Measurements from ENCODE around the gene RXRB. TPM values are rescaled to one million over a fixed set of nuclear protein-coding genes. Genes with fewer than 3 reads are reported as not detected.

RXRB gene
- total and polyA plus RNA-seq, 2 of the 13 experiments (the other 11 are each of a cell fraction or from before 2014, with no cell fraction given), result 26.7 to 55.7 TPM

- TF ChIP-seq ZNF687 (CRISPR knock-in tag; IDR thresholded peaks at IDR 0.05) (peak; percentile 55), ZNF562 (CRISPR knock-in tag; IDR thresholded peaks at IDR 0.05; ENCODE audit: borderline replicate concordance) (no peak), NR2F1 (CRISPR knock-in tag; IDR thresholded peaks at IDR 0.05) (peak in 1 of 2 experiments; percentile 56; a peak in 1 of 4 replicates), ZNF407 (CRISPR knock-in tag; IDR thresholded peaks at IDR 0.05; ENCODE audit: not compliant biosample characterization) (no peak), ARNT2 (CRISPR knock-in tag; IDR thresholded peaks at IDR 0.05; ENCODE audit: low read depth) (no peak), TEAD2 (CRISPR knock-in tag; IDR thresholded peaks at IDR 0.05) (no peak), ZBTB44 (CRISPR knock-in tag; IDR thresholded peaks at IDR 0.05) (no peak), ATF3 (CRISPR knock-in tag; IDR thresholded peaks at IDR 0.05) (0 out of 2 replicates have a peak, but pooled peaks have one; percentile 13), FOXO4 (CRISPR knock-in tag; conservative IDR thresholded peaks at IDR 0.05) (peak; percentile 78; the same call in 1 of the 2 replicates), THAP7 (CRISPR knock-in tag; IDR thresholded peaks at IDR 0.05) (no peak), SMARCE1 (IDR thresholded peaks at IDR 0.05; ENCODE audit: borderline replicate concordance) (no peak), BRD4 (CRISPR knock-in tag; IDR thresholded peaks at IDR 0.05) (no peak)
Observed at GRCh38 chr6:33201147-33201545, 681 bp upstream of the RXRB start (continued).
